HepG2 (cell line): ENCODE results near the gene SERTAD3. TPM values are rescaled to one million over a fixed set of nuclear protein-coding genes. Genes with fewer than 3 reads are reported as not detected.

Experiments used
- AGO2 ChIP-seq: fragments of 200-400 bp; formaldehyde crosslinking; optimal IDR thresholded peaks from 2 replicates; pipeline ENCODE3; 2017; ENCODE audit warnings: mild to moderate bottlenecking, low read depth, low read length, moderate library complexity
- JUN ChIP-seq: sonication (generic); formaldehyde crosslinking; IDR thresholded peaks from 2 replicates; pipeline ENCODE4 v1.4.0; 2020; ENCODE audit warnings: mild to moderate bottlenecking, missing genetic modification reagents
- MZF1 ChIP-seq: sonication (generic); formaldehyde crosslinking; IDR thresholded peaks from 2 replicates; pipeline ENCODE4 v1.8.1; 2023; ENCODE audit warnings: mild to moderate bottlenecking, missing genetic modification reagents, borderline replicate concordance
- NR2C2 ChIP-seq: sonication (generic); formaldehyde crosslinking; IDR thresholded peaks from 2 replicates; pipeline ENCODE4 v1.4.0; 2020; ENCODE audit warnings: missing genetic modification reagents, mild to moderate bottlenecking, moderate library complexity, borderline replicate concordance
- ZBTB46 ChIP-seq: sonication (generic); formaldehyde crosslinking; IDR thresholded peaks from 2 replicates; pipeline ENCODE4 v1.4.0; 2020; ENCODE audit warnings: mild to moderate bottlenecking, missing genetic modification reagents, borderline replicate concordance
- ZBTB7B ChIP-seq: sonication (generic); formaldehyde crosslinking; IDR thresholded peaks from 2 replicates; pipeline ENCODE4 v1.4.0; 2020; ENCODE audit warnings: missing genetic modification reagents
- ZFP36 ChIP-seq: fragments of 150-350 bp; IDR thresholded peaks from 2 replicates; pipeline ENCODE4 v1.6.1; 2018; ENCODE audit warnings: borderline replicate concordance, low read length, low read depth; ENCODE audit not compliant: partially characterized antibody
- ZNF260 ChIP-seq: sonication (generic); formaldehyde crosslinking; IDR thresholded peaks from 2 replicates; pipeline ENCODE4 v1.4.0; 2020; ENCODE audit warnings: missing genetic modification reagents, low read depth, mild to moderate bottlenecking, borderline replicate concordance
- ZNF274 ChIP-seq: sonication (generic); formaldehyde crosslinking; IDR thresholded peaks from 2 replicates; pipeline ENCODE4 v1.5.1; 2020; ENCODE audit warnings: mild to moderate bottlenecking, missing genetic modification reagents
- ZNF414 ChIP-seq: sonication (generic); formaldehyde crosslinking; IDR thresholded peaks from 2 replicates; pipeline ENCODE4 v1.5.0; 2020; ENCODE audit warnings: missing genetic modification reagents
- ZNF512 ChIP-seq: sonication (generic); formaldehyde crosslinking; IDR thresholded peaks from 2 replicates; pipeline ENCODE4 v1.4.0; 2020; ENCODE audit warnings: mild to moderate bottlenecking, missing genetic modification reagents
- ZNF790 ChIP-seq: sonication (generic); formaldehyde crosslinking; IDR thresholded peaks from 2 replicates; pipeline ENCODE4 v1.8.0; 2022; ENCODE audit warnings: missing genetic modification reagents, mild to moderate bottlenecking, borderline replicate concordance
- ZSCAN9 ChIP-seq: IDR thresholded peaks from 2 replicates; pipeline ENCODE4 v1.6.1; 2016; ENCODE audit warnings: borderline replicate concordance
- polyA plus RNA-seq, 8 experiments: library from polyadenylated mRNA; depleted of rRNA in 3 of 8; stranded (reverse) in 7 of 8; unstranded in 1 of 8; fragments of >200 nt; fragmentation: Illumina TruSeq in 4 of 8; extraction: Trizol in 4 of 8; gene quantifications; 2 replicates each; pipeline versions ENCODE4 v1.2.1 to v1.2.3, GENCODE V29; 2011 to 2016; ENCODE audit warnings: low read depth in 4 of 8, missing spikeins in 1 of 8, mixed read lengths in 1 of 8; ENCODE audit not compliant: insufficient read depth in 1 of 8
- total RNA-seq, 5 experiments: library from RNA; depleted of rRNA; stranded (reverse); fragments of >200 nt; fragmentation: Illumina TruSeq; extraction: Trizol; gene quantifications; 2 replicates each; pipeline ENCODE4 v1.2.3, GENCODE V29; 2016; ENCODE audit warnings: low read depth in 1 of 5
- TF ChIP-seq, protein P1 (sequence below): IDR thresholded peaks from 2 replicates; pipeline ENCODE4 v1.6.1; 2016; ENCODE audit warnings: low read depth, control low read depth
- TF ChIP-seq, protein P2 (sequence below): sonication (generic); formaldehyde crosslinking; IDR thresholded peaks from 2 replicates; pipeline ENCODE4; 2020; ENCODE audit warnings: missing genetic modification reagents, mild to moderate bottlenecking, borderline replicate concordance
- TF ChIP-seq, protein P3 (sequence below): sonication (generic); formaldehyde crosslinking; IDR thresholded peaks from 2 replicates; pipeline ENCODE4 v1.4.0; 2020; ENCODE audit warnings: mild to moderate bottlenecking, missing genetic modification reagents
- TF ChIP-seq, protein P4 (sequence below): IDR thresholded peaks from 2 replicates; pipeline ENCODE4 v1.6.1; 2018; ENCODE audit warnings: missing genetic modification reagents

The SERTAD3 gene
- total and polyA plus RNA-seq, 2 of the 13 experiments (the other 11 are each of a cell fraction or from before 2014, with no cell fraction given), result 9.6 to 16.9 TPM

- TF ChIP-seq, protein P1, sequence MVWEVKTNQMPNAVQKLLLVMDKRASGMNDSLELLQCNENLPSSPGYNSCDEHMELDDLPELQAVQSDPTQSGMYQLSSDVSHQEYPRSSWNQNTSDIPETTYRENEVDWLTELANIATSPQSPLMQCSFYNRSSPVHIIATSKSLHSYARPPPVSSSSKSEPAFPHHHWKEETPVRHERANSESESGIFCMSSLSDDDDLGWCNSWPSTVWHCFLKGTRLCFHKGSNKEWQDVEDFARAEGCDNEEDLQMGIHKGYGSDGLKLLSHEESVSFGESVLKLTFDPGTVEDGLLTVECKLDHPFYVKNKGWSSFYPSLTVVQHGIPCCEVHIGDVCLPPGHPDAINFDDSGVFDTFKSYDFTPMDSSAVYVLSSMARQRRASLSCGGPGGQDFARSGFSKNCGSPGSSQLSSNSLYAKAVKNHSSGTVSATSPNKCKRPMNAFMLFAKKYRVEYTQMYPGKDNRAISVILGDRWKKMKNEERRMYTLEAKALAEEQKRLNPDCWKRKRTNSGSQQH (CRISPR knock-in tag), result no peak
- TF ChIP-seq ZFP36, result no peak
- TF ChIP-seq ZNF414 (CRISPR knock-in tag), result peak; percentile 20; the same call in 1 of the 2 replicates
- TF ChIP-seq JUN (CRISPR knock-in tag), result peak; percentile 52; the same call in 1 of the 2 replicates
- TF ChIP-seq NR2C2 (CRISPR knock-in tag), result peak; percentile 43; the same call in 1 of the 2 replicates
- no peak for TF ChIP-seq ZSCAN9
- peak; percentile 75; the same call in 1 of the 2 replicates for TF ChIP-seq ZNF790 (CRISPR knock-in tag)
- TF ChIP-seq ZNF512, result no peak
- TF ChIP-seq ZBTB7B, result peak; percentile 48; the same call in 1 of the 2 replicates
- peak; percentile 15 for TF ChIP-seq AGO2
- no peak for TF ChIP-seq ZNF260
- no peak for TF ChIP-seq ZBTB46 (CRISPR knock-in tag)
- peak; percentile 62; the same call in 1 of the 2 replicates for TF ChIP-seq ZNF274 (CRISPR knock-in tag)
- TF ChIP-seq, protein P2, sequence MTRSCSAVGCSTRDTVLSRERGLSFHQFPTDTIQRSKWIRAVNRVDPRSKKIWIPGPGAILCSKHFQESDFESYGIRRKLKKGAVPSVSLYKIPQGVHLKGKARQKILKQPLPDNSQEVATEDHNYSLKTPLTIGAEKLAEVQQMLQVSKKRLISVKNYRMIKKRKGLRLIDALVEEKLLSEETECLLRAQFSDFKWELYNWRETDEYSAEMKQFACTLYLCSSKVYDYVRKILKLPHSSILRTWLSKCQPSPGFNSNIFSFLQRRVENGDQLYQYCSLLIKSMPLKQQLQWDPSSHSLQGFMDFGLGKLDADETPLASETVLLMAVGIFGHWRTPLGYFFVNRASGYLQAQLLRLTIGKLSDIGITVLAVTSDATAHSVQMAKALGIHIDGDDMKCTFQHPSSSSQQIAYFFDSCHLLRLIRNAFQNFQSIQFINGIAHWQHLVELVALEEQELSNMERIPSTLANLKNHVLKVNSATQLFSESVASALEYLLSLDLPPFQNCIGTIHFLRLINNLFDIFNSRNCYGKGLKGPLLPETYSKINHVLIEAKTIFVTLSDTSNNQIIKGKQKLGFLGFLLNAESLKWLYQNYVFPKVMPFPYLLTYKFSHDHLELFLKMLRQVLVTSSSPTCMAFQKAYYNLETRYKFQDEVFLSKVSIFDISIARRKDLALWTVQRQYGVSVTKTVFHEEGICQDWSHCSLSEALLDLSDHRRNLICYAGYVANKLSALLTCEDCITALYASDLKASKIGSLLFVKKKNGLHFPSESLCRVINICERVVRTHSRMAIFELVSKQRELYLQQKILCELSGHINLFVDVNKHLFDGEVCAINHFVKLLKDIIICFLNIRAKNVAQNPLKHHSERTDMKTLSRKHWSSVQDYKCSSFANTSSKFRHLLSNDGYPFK (CRISPR knock-in tag), result no peak
- TF ChIP-seq, protein P3, sequence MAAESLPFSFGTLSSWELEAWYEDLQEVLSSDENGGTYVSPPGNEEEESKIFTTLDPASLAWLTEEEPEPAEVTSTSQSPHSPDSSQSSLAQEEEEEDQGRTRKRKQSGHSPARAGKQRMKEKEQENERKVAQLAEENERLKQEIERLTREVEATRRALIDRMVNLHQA (CRISPR knock-in tag), result no peak
- TF ChIP-seq MZF1 (CRISPR knock-in tag), result peak; percentile 73; the same call in 1 of the 2 replicates
- TF ChIP-seq, protein P4, sequence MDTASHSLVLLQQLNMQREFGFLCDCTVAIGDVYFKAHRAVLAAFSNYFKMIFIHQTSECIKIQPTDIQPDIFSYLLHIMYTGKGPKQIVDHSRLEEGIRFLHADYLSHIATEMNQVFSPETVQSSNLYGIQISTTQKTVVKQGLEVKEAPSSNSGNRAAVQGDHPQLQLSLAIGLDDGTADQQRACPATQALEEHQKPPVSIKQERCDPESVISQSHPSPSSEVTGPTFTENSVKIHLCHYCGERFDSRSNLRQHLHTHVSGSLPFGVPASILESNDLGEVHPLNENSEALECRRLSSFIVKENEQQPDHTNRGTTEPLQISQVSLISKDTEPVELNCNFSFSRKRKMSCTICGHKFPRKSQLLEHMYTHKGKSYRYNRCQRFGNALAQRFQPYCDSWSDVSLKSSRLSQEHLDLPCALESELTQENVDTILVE (CRISPR knock-in tag), result peak; percentile 58; the same call in 1 of the 2 replicates
Measured at GRCh38 chr19:40444000-40444824, at the start of gene SERTAD3 (continued).
